ENCODE measurements around the gene CAMSAP1.

CAMSAP1 gene

GRCh38 chr9:135877791-135878527 lies 29.4 kb downstream of the CAMSAP1 start:
- TF ChIP-seq, protein P1, sequence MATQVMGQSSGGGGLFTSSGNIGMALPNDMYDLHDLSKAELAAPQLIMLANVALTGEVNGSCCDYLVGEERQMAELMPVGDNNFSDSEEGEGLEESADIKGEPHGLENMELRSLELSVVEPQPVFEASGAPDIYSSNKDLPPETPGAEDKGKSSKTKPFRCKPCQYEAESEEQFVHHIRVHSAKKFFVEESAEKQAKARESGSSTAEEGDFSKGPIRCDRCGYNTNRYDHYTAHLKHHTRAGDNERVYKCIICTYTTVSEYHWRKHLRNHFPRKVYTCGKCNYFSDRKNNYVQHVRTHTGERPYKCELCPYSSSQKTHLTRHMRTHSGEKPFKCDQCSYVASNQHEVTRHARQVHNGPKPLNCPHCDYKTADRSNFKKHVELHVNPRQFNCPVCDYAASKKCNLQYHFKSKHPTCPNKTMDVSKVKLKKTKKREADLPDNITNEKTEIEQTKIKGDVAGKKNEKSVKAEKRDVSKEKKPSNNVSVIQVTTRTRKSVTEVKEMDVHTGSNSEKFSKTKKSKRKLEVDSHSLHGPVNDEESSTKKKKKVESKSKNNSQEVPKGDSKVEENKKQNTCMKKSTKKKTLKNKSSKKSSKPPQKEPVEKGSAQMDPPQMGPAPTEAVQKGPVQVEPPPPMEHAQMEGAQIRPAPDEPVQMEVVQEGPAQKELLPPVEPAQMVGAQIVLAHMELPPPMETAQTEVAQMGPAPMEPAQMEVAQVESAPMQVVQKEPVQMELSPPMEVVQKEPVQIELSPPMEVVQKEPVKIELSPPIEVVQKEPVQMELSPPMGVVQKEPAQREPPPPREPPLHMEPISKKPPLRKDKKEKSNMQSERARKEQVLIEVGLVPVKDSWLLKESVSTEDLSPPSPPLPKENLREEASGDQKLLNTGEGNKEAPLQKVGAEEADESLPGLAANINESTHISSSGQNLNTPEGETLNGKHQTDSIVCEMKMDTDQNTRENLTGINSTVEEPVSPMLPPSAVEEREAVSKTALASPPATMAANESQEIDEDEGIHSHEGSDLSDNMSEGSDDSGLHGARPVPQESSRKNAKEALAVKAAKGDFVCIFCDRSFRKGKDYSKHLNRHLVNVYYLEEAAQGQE (IDR thresholded peaks at IDR 0.05; ENCODE audit: low read depth), result no peak
- TF ChIP-seq TAF1 (IDR thresholded peaks at IDR 0.05; ENCODE audit: low read depth), result no peak
- TF ChIP-seq CEBPB (IDR thresholded peaks at IDR 0.05), result no peak
- TF ChIP-seq NFIC (IDR thresholded peaks at IDR 0.05), result no peak
- TF ChIP-seq EGR1 (IDR thresholded peaks at IDR 0.05), result no peak
- TF ChIP-seq YY1 (IDR thresholded peaks at IDR 0.05; ENCODE audit: low read depth), result no peak

GRCh38 chr9:135876936-135877335 lies 30.4 kb downstream of the CAMSAP1 start:
- no peak for TF ChIP-seq TEAD4 (IDR thresholded peaks at IDR 0.05)
- TF ChIP-seq TCF12 (IDR thresholded peaks at IDR 0.05; ENCODE audit: low read depth), result no peak
- TF ChIP-seq TAF1 (IDR thresholded peaks at IDR 0.05; ENCODE audit: low read depth), result no peak
- no peak for TF ChIP-seq RAD21 (IDR thresholded peaks at IDR 0.05; ENCODE audit: low read depth)
- TF ChIP-seq YY1 (IDR thresholded peaks at IDR 0.05; ENCODE audit: low read depth), result no peak
- TF ChIP-seq, protein P1 (IDR thresholded peaks at IDR 0.05; ENCODE audit: low read depth), result no peak
- TF ChIP-seq CEBPB (IDR thresholded peaks at IDR 0.05), result no peak

DNA sequence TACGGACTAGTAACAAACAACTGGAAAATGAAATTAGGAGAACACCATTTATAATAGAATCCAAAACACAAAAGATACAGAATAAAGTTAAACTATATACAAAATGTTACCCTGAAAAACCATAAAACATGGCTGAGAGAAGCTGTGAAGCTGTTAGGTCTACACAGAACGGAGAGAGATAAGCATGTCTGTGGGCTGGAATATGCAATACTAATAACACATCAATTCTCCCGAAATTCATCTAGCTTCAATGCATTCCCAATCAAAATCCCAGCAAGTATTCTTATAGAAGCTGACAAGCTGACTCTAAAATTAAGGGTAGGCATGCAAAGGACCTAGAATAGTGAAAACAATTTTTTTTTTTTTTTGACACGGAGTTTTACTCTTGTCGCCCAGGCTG lies 32.5 kb downstream of the CAMSAP1 start:
- TF ChIP-seq FOXM1 (IDR thresholded peaks at IDR 0.05; ENCODE audit: borderline replicate concordance, low read depth) (no peak), TAF1 (IDR thresholded peaks at IDR 0.05; ENCODE audit: low read depth) (no peak), CEBPB (IDR thresholded peaks at IDR 0.05) (no peak), NFIC (IDR thresholded peaks at IDR 0.05) (no peak)

DNA sequence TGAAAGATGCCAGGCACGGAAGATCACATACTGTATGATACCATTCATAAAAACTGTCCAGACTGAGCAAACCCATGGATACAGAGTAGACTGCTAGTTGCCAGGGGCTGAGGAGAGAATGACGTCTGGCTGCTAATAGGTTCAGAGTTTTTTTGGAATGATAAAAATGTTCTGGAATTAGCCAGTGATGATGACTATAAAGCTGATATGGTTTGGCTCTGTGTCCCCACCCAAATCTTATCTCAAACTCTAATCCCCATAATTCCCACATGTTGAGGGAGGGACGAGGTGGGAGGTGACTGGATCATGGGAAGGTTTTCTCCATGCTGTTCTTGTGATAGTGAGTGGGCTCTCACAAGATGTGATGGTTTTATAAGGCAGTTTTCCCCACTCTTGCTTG lies 37.4 kb downstream of the CAMSAP1 start:
- no peak for TF ChIP-seq CEBPB (IDR thresholded peaks at IDR 0.05)
- TF ChIP-seq ZBTB7A (IDR thresholded peaks at IDR 0.05; ENCODE audit: low read depth), result no peak

DNA sequence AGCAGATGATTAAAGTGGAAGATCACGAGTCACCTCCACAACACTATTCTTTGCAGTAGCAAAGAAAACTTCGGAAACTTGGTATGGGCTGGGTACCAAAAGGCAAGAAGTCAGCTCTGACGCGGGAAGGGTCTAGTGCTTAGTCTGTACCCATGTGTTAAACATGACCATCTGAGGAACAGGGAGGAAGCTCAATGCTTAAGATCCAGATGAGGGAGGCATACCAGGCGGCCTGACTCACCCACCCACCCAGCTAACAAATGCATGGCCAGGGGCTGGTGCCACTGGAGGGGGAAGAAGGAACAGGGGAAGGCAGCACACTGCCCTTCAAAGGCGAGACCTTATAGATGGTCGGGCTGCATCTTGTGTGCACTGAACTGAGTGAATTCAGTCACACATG lies 41.8 kb downstream of the CAMSAP1 start:
- TF ChIP-seq NFIC (IDR thresholded peaks at IDR 0.05), result no peak
- TF ChIP-seq ZBTB7A (IDR thresholded peaks at IDR 0.05; ENCODE audit: low read depth), result no peak
- TF ChIP-seq TEAD4 (IDR thresholded peaks at IDR 0.05), result no peak
- no peak for TF ChIP-seq USF1 (IDR thresholded peaks at IDR 0.05)
- TF ChIP-seq, protein P1 (IDR thresholded peaks at IDR 0.05; ENCODE audit: low read depth), result no peak
- TF ChIP-seq YY1 (IDR thresholded peaks at IDR 0.05; ENCODE audit: low read depth), result no peak
- no peak for TF ChIP-seq TCF12 (IDR thresholded peaks at IDR 0.05; ENCODE audit: low read depth)
- TF ChIP-seq FOXM1 (IDR thresholded peaks at IDR 0.05; ENCODE audit: borderline replicate concordance, low read depth), result no peak
- TF ChIP-seq MAX (IDR thresholded peaks at IDR 0.05), result no peak
- TF ChIP-seq TAF1 (IDR thresholded peaks at IDR 0.05; ENCODE audit: low read depth), result no peak
- no peak for TF ChIP-seq EGR1 (IDR thresholded peaks at IDR 0.05)
- no peak for TF ChIP-seq CEBPB (IDR thresholded peaks at IDR 0.05)
- no peak for TF ChIP-seq RAD21 (IDR thresholded peaks at IDR 0.05; ENCODE audit: low read depth)

GRCh38 chr9:135864447-135865049 lies 42.8 kb downstream of the CAMSAP1 start:
- TF ChIP-seq YY1 (IDR thresholded peaks at IDR 0.05; ENCODE audit: low read depth) (no peak), RAD21 (IDR thresholded peaks at IDR 0.05; ENCODE audit: low read depth) (peak; percentile 49; the same call in 1 of the 2 replicates)
